Inflammatory macrophage treated with lipopolysaccharide for 4 hours (primary cell): ENCODE results near the gene GID8.
A peak's percentile ranks its signal among the peaks of the same experiment; 100 is the strongest.

Source experiments
- DNase-seq: peaks from one replicate; pipeline ENCODE4 v3.0.0-alpha.2; 2020

Gene GID8

GRCh38 chr20:62923669-62924441, 14.1 kb upstream of the GID8 start:
- DNase-seq = no peak

- peak; percentile 30 for DNase-seq
Observed at GRCh38 chr20:62924442-62925075, 13.4 kb upstream of the GID8 start.

GRCh38 chr20:62925076-62925419, 12.9 kb upstream of the GID8 start:
- DNase-seq = no peak

- DNase-seq = peak; percentile 62
Observed at GRCh38 chr20:62925420-62926228, 12.3 kb upstream of the GID8 start.

- peak; percentile 89 for DNase-seq
Observed at GRCh38 chr20:62926229-62927127, 11.5 kb upstream of the GID8 start, which contains the start of gene DIDO1. Gene DIDO1, minus strand, starts transcription at chr20:62926505.

- DNase-seq = no peak
Observed at GRCh38 chr20:62927128-62927705, 10.7 kb upstream of the GID8 start.

GRCh38 chr20:62928246-62928939, 9.6 kb upstream of the GID8 start:
- no peak for DNase-seq

- peak; percentile 66 for DNase-seq
Observed at GRCh38 chr20:62929051-62929538, 8.9 kb upstream of the GID8 start.

GRCh38 chr20:62931464-62931863, 6.5 kb upstream of the GID8 start:
- no peak for DNase-seq

GRCh38 chr20:62933966-62934365, 4.0 kb upstream of the GID8 start:
- DNase-seq = no peak

GRCh38 chr20:62935204-62935967, 2.6 kb upstream of the GID8 start:
- no peak for DNase-seq

GRCh38 chr20:62935968-62936585, 1.9 kb upstream of the GID8 start:
- no peak for DNase-seq

- DNase-seq = peak; percentile 97
Observed at GRCh38 chr20:62937268-62938104, 461 bp upstream of the GID8 start.

- no peak for DNase-seq
Observed at GRCh38 chr20:62940875-62941274, 2.9 kb downstream of the GID8 start.

GRCh38 chr20:62941792-62942191, 3.8 kb downstream of the GID8 start:
- no peak for DNase-seq

GRCh38 chr20:62942456-62942855, 4.5 kb downstream of the GID8 start:
- no peak for DNase-seq

- no peak for DNase-seq
Observed at GRCh38 chr20:62943396-62943795, 5.4 kb downstream of the GID8 start.

GRCh38 chr20:62944184-62944583, 6.2 kb downstream of the GID8 start:
- no peak for DNase-seq

GRCh38 chr20:62944746-62945145, 6.8 kb downstream of the GID8 start:
- DNase-seq = no peak
